Measurements from ENCODE around the gene EXOC3L4.
"Not testable (repeated sequence)": the region's sequence is repeated elsewhere in the genome, so short reads cannot be mapped to it uniquely, and the experiment has no call there.

The EXOC3L4 gene

GRCh38 chr14:103135333-103136260 is 41.1 kb downstream of the EXOC3L4 start:
- no peak for DNase-seq

DNA sequence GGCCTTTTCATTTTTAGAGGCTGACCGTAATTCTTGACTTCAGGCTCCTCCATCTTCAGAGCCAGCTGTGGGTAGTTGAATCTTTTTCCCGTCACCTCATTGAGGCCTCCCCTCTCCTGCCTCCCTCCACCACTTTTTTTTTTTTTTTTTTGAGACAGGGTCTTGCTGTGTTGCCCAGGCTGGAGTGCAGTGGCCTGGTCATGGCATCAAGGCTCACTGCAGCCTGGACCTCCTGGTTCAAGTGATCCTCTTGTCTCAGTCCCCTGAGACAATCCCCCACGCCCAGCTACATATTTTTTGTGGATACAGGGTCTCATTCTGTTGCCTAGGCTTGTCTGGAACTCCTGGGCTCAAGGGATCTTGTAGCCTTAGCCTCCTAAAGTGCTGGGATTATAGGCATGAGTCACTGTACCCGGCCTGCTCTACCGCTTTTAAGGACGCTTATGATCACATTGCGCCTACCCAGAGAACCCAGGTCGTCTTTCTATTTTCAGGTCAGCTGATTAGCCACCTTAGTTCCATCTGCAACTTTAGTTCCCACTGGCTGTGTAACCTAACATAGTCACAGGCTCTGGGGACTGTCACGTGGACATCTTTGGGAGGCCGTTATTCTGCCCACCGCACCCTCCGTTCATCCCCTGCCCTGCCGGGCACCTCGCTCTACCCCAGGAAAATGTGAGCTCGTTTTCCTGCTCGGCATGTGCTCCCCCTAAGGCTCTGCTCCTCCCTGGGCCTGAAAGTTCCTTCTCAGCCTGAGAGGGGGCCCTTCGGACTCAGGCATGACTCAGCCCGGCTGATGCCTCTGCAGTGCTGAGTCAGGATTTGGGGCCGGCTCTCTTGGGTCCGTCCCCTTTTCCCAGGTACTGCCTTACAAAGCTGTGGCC is 42.1 kb downstream of the EXOC3L4 start:
- no peak for DNase-seq

DNA sequence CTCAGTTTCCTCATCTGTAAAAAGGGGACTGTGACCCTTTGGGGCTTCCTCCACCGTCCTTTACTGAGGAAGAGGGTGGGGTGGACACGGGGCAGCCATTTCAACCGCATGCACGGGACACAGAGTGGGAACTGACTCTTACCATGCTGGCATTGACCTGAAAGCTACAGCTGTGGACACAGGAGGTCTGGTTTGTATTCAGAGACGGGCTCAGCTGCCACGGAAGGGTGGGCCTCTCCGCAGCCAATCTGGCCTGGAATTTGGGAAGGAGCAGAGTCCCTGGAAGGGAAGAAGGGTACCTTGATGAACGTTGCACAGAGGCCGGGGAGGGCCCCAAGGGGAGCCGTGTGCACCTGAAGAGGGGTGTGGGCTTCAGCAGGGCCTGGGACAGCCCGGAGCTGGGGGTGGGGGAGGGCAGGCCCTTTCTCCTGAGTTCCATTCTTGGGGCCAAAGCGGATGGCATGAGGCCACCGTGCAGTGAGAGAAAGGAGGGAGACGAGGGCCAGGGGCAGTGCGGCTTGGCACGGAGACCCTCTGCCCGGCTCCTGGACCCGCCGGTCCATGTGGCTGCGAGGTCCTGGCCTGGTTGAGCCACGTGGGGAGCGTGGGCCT is 43.3 kb downstream of the EXOC3L4 start:
- DNase-seq, result no peak

- DNase-seq, result no peak
Observed at GRCh38 chr14:103138301-103139131, 44.0 kb downstream of the EXOC3L4 start.

GRCh38 chr14:103139132-103140025 is 44.9 kb downstream of the EXOC3L4 start:
- DNase-seq, result no peak

- DNase-seq, result no peak
Observed at GRCh38 chr14:103140316-103141109, 46.0 kb downstream of the EXOC3L4 start.

DNA sequence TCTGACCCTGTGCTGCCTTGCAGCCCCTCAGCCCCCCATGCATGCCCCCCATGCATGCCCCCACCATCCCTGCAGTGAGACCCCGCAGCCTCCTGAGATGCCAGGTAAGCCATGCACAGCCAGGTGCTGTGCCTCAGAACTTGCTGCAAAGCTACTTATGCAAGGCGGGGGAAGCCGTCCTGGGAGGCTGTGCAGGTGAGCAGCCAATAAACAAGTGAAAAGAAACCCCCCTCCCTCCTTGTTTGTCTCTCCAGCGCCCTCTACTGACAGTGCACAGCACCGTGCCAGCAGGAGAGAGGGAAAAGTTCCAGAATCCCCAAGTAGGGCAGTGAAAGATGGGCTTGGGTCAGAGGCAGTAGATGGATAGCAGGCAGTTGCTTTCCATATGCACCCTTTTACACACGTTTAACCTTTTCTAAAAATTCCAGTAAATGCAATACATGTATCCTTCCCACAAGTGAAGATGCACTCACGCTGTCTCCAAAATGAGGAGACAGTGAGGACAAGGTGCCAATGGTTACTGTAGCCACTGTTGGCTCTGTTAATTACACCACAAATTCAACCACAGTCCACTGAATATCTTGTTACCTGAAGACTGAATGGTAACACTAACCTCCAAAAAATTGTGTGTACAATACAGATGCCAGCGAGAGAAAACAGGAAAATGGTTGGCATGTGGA is 46.7 kb downstream of the EXOC3L4 start:
- no peak for DNase-seq

DNA sequence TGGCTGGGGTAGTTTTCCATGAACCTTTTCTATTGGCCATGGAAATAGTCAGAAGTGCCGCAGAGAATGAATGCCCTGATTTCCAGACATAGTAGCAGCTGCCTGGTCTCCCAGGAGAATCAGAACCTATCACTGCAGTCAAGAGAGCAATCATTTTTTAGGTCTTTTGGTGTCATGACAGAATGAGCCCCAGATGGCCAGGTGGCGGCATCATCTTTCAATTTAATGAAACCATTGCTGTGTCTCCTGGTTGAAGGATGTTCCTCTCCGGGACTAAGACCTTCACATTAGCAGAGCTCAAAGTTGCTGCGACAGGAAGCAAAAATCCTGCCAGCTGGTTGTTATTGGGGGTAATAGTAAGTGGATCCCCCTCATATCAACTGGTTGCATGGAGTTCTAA is 47.5 kb downstream of the EXOC3L4 start:
- no peak for DNase-seq

GRCh38 chr14:103142721-103143302 is 48.3 kb downstream of the EXOC3L4 start:
- no peak for DNase-seq

- DNase-seq, result no peak
Observed at GRCh38 chr14:103143506-103143905, 49.0 kb downstream of the EXOC3L4 start.

DNA sequence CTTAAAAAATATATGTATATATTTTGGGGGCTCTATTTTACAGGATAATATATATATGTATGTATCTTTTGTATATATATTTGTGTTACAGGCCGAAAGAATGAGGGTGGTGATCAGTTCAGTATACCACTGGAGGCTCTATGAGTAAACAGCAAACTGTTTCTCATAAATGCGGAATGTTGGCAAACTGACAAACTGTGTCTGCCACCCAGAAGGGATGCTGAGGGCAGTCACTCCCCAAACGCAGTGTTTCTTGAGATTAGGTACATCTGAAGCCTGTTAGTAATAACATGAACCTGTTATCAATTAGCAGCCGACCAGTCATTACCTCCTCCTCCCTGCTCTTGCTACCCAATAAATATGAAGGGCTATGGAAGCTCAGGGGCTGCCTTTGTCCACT is 49.6 kb downstream of the EXOC3L4 start:
- no peak for DNase-seq

DNA sequence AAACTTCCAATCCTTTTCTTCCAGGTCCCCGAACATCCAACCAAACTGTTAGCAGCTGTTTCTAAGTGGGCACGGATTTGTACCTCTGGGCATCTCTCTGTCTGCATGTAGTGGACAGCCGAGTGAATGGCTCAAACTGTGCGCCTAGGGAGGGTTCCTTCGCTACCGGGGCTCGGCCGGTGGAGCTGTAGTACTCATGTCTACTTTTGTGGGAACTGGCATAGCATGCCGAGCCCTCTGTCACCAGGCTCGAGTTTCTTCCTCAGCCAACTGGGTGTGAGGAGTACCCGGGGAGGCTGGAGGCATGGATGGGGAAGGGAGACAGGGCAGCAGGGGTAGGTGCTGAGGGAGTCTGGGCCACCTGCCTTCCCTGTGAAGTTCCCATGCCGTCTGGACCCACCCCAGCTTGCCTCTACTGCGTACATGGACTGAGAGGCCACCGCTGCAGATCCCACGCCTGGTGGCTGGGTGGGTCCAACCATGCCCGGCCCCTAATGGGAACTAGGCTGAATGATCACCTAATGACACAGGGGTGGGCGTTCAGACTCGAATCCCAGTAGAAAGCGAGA is 51.7 kb downstream of the EXOC3L4 start:
- no peak for DNase-seq

DNA sequence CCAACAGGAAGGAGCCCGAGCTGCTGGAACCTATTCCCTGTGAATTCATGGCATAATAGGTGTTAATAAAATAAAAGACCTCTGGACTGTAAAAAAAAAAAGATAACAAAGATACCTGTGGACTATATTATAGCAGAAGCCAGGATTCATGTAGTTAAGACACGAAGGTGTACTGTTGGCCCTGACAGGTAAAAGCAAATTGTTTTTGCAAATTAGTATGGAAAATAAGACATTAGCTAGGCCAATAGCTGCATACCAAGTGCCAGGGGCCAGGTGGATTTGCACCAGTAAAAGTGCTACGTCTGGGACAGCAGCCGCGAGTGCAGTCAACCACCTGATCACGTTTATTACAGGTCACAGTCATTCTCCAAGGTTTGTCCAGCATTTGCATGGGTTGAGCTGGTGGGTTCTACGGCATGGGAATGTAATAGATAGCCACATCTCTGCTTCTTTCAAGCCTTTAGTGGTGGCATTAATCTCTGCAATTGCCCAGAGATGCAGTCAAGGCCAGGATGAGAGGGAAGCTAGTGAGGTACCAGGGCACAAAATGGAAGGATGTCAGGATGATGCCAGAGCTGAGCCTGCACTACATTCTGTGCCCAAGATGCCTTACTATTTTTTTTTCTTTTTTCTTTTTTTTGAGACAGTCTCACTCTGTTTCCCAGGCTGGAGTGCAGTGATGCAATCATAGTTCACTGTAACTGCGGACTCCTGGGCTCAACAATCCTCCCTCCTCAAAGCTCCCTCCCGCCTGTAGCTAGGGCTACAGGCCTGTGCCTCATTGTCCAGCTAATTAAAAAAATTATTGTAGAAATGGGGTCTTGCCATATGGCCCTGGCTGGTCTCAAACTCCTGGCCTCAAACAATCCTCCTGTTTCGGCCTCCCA is 55.1 kb downstream of the EXOC3L4 start:
- no peak for DNase-seq

GRCh38 chr14:103151270-103151945 is 56.9 kb downstream of the EXOC3L4 start:
- DNase-seq, result no peak

GRCh38 chr14:103155010-103155409 is 60.5 kb downstream of the EXOC3L4 start:
- DNase-seq, result no peak

DNA sequence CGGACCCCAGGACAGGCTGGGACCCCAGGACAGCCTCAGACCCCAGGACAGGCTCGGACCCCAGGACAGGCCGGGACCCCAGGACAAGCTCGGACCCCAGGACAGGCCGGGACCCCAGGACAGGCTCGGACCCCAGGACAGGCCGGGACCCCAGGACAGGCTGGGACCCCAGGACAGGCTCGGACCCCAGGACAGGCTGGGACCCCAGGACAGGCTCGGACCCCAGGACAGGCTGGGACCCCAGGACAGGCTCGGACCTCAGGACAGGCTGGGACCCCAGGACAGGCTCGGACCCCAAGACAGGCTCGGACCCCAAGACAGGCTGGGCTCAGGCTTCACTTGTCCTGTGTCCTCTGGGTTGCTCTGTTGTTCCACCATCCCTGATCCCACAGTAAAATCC is 60.9 kb downstream of the EXOC3L4 start:
- not testable (repeated sequence) for DNase-seq

GRCh38 chr14:103155826-103156394 is 61.4 kb downstream of the EXOC3L4 start:
- DNase-seq, result no peak
